CD14-positive monocyte (primary cell): Measurements from ENCODE around the gene ATP1A2. TPM values are rescaled to one million over a fixed set of nuclear protein-coding genes. Genes with fewer than 3 reads are reported as not detected.
"Not testable (repeated sequence)": the region's sequence is repeated elsewhere in the genome, so short reads cannot be mapped to it uniquely, and the experiment has no call there.

ENCODE experiments used
- DNase-seq, 3 donors: peaks; one replicate each; pipeline ENCODE4 v3.0.0-alpha.2; 2011 to 2022
- H2AFZ ChIP-seq: 2 replicates; pipeline ENCODE4 v1.6.0; 2012; ENCODE audit warnings: mild to moderate bottlenecking, low read depth, low read length, inconsistent platforms; ENCODE audit not compliant: insufficient read depth, poor library complexity, severe bottlenecking
- H3K27ac ChIP-seq, 2 donors: 1 replicate in 1 of 2; 2 replicates in 1 of 2; pipeline ENCODE4 v1.5.1; 2012 to 2013; ENCODE audit warnings: low read length in 2 of 2, control low read depth in 1 of 2, inconsistent platforms in 1 of 2, low read depth in 1 of 2, mild to moderate bottlenecking in 1 of 2
- H3K27me3 ChIP-seq, 2 donors: one replicate each; pipeline versions ENCODE4 v1.6.0 to v1.6.1; 2011 to 2013; ENCODE audit warnings: low read length in 2 of 2; ENCODE audit not compliant: control insufficient read depth in 2 of 2, insufficient read depth in 2 of 2
- H3K36me3 ChIP-seq, 2 donors: replicated peaks in 1 of 2; 1 replicate in 1 of 2; 2 replicates in 1 of 2; pipeline versions ENCODE4 v1.5.1 to v1.6.1; 2012 to 2013; ENCODE audit warnings: low read length in 2 of 2, control low read depth in 1 of 2, inconsistent platforms in 1 of 2, mild to moderate bottlenecking in 1 of 2; ENCODE audit not compliant: insufficient read depth in 2 of 2, control insufficient read depth in 1 of 2
- H3K4me1 ChIP-seq, 2 donors: 1 replicate in 1 of 2; 2 replicates in 1 of 2; pipeline versions ENCODE4 v1.5.1 to v1.6.1; 2012 to 2013; ENCODE audit warnings: low read length in 2 of 2, control low read depth in 1 of 2, inconsistent platforms in 1 of 2, mild to moderate bottlenecking in 1 of 2, moderate library complexity in 1 of 2; ENCODE audit not compliant: insufficient read depth in 2 of 2, control insufficient read depth in 1 of 2
- H3K4me2 ChIP-seq: replicated peaks from 2 replicates; pipeline ENCODE3; 2012; ENCODE audit warnings: low read length, moderate library complexity, mild to moderate bottlenecking; ENCODE audit not compliant: poor library complexity, severe bottlenecking; ENCODE audit errors: extremely low read depth
- H3K4me3 ChIP-seq, 3 experiments: fragments of 200-600 bp in 1 of 3; sonication (generic) in 1 of 3; replicated peaks in 1 of 3; 1 replicate in 2 of 3; 2 replicates in 1 of 3; pipeline ENCODE4 v1.5.1; 2011 to 2013; ENCODE audit warnings: low read length in 3 of 3, mild to moderate bottlenecking in 3 of 3, control low read depth in 2 of 3, low read depth in 2 of 3, inconsistent platforms in 1 of 3, moderate library complexity in 1 of 3
- H3K79me2 ChIP-seq: 2 replicates; pipeline ENCODE4 v1.6.0; 2012; ENCODE audit warnings: mild to moderate bottlenecking, control low read depth, inconsistent platforms, low read length, moderate library complexity; ENCODE audit not compliant: insufficient read depth
- H3K9ac ChIP-seq: 2 replicates; pipeline ENCODE4 v1.6.0; 2017; ENCODE audit warnings: low read length, mild to moderate bottlenecking; ENCODE audit not compliant: insufficient read depth, poor library complexity, severe bottlenecking
- H3K9me3 ChIP-seq, 2 donors: replicated peaks in 1 of 2; 1 replicate in 1 of 2; 2 replicates in 1 of 2; pipeline versions ENCODE4 v1.5.1 to v1.6.1; 2012 to 2013; ENCODE audit warnings: low read length in 2 of 2, control low read depth in 1 of 2; ENCODE audit not compliant: control insufficient read depth in 1 of 2, insufficient read depth in 1 of 2
- H4K20me1 ChIP-seq: 2 replicates; pipeline ENCODE4 v1.6.0; 2012; ENCODE audit warnings: mild to moderate bottlenecking, low read length, control low read depth, moderate library complexity; ENCODE audit not compliant: insufficient read depth
- H3K27ac Mint-ChIP-seq, 7 donors: one replicate each; pipeline ENCODE4 v1.8.0; 2020; ENCODE audit warnings: mild to moderate bottlenecking in 7 of 7, mixed read lengths in 7 of 7, moderate library complexity in 6 of 7, inconsistent platforms in 2 of 7
- H3K27me3 Mint-ChIP-seq, 3 donors: one replicate each; pipeline ENCODE4 v1.8.0; 2021 to 2022; ENCODE audit warnings: low read depth in 3 of 3, mild to moderate bottlenecking in 3 of 3, mixed read lengths in 3 of 3, moderate library complexity in 3 of 3, inconsistent platforms in 1 of 3
- H3K36me3 Mint-ChIP-seq, 2 donors: one replicate each; pipeline ENCODE4 v1.8.0; 2020; ENCODE audit warnings: mixed read lengths in 2 of 2, inconsistent platforms in 1 of 2, mild to moderate bottlenecking in 1 of 2
- H3K4me1 Mint-ChIP-seq: one replicate; pipeline ENCODE4 v1.8.0; 2020; ENCODE audit warnings: mild to moderate bottlenecking, mixed read lengths
- H3K4me3 Mint-ChIP-seq, 2 donors: one replicate each; pipeline ENCODE4 v1.8.0; 2020; ENCODE audit warnings: mild to moderate bottlenecking in 2 of 2, mixed read lengths in 2 of 2, moderate library complexity in 1 of 2
- H3K9me3 Mint-ChIP-seq, 7 donors: one replicate each; pipeline ENCODE4 v1.8.0; 2020 to 2022; ENCODE audit warnings: mixed read lengths in 7 of 7, mild to moderate bottlenecking in 6 of 7, moderate library complexity in 6 of 7, inconsistent platforms in 2 of 7
- WGBS: methylation state at CpG from one replicate; pipeline ENCODE4 v1.1.5; 2013; ENCODE audit warnings: missing lambda C conversion rate; ENCODE audit not compliant: insufficient coverage; 5-methylcytosine and 5-hydroxymethylcytosine counted together
- intact Hi-C, 2 donors: fragments of 100-400 bp; cut with micrococcal nuclease; formaldehyde crosslinking; loops; one replicate each; pipeline versions ENCODE4 v1.15.0 to v1.15.1; 2023
- polyA plus RNA-seq, 3 donors: library from polyadenylated mRNA; depleted of rRNA in 1 of 3; unstranded in 2 of 3; stranded (reverse) in 1 of 3; fragments of 300-500 nt in 2 of 3; fragments of >200 nt in 1 of 3; fragmentation: Illumina TruSeq in 2 of 3; gene quantifications; 1 replicate in 2 of 3; 2 replicates in 1 of 3; pipeline ENCODE4 v1.2.3, GENCODE V29; 2012 to 2021
- TF ChIP-seq, protein P1 (sequence below): fragments of 200-600 bp; IDR thresholded peaks from one replicate; pipeline ENCODE4 v1.8.0; 2022; ENCODE audit warnings: antibody characterized with exemption, mild to moderate bottlenecking

ATP1A2 gene
- polyA plus RNA-seq, 3 donors: 0.03 TPM; not detected in 2

DNA sequence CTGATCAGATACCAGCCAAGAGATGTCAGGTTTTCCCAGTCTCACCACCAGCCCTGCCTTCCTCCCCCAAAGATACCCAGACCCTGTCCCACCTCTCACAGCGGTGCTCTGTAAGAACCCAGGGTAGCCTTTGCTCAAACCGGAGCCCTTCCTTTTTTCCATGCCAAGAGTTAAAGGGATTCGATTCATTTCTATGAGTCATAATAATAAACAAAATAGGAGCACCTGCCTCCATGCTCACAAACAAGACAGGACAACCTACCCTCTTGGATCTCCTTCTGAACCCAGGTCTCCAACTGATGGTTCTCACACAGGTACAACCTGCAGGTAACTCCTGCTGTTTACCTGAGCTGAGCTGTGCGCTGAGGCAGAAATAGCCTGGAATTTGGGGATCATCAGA lies 5.9 kb upstream of the ATP1A2 start:
- H4K20me1 ChIP-seq: no peaks in the 10 kb centered on the region
- H3K36me3 ChIP-seq: no peaks in the 10 kb centered on the region
- H3K9ac ChIP-seq: no peak overlapping the region
- WGBS: 100% methylated on average over 3 of the region's 4 CpGs
- Mint-ChIP-seq H3K36me3 (no peaks in the 10 kb centered on the region), H3K27ac (no peak overlapping the region), H3K27me3 (peaks cover 8 to 16% (median 8%) of the 10 kb centered on the region in 3 donors), H3K9me3 (peaks cover 0 to 3% (median 0%) of the 10 kb centered on the region in 7 donors), H3K4me3 (no peak overlapping the region), H3K4me1 (peaks cover 15% of the 10 kb centered on the region)
- H3K4me3 ChIP-seq: no peak overlapping the region
- no peaks in the 10 kb centered on the region for H3K9me3 ChIP-seq
- DNase-seq: no peak
- no peaks in the 10 kb centered on the region for H3K27me3 ChIP-seq
- H3K27ac ChIP-seq: no peak overlapping the region
- intact Hi-C loops: loop anchor here in 1 of 2 donors (10.0 kb wide), 3 partner anchors 85 to 175 kb away; partner anchors contain the start of genes CASQ1 and PEX19
- TF ChIP-seq, protein P1, sequence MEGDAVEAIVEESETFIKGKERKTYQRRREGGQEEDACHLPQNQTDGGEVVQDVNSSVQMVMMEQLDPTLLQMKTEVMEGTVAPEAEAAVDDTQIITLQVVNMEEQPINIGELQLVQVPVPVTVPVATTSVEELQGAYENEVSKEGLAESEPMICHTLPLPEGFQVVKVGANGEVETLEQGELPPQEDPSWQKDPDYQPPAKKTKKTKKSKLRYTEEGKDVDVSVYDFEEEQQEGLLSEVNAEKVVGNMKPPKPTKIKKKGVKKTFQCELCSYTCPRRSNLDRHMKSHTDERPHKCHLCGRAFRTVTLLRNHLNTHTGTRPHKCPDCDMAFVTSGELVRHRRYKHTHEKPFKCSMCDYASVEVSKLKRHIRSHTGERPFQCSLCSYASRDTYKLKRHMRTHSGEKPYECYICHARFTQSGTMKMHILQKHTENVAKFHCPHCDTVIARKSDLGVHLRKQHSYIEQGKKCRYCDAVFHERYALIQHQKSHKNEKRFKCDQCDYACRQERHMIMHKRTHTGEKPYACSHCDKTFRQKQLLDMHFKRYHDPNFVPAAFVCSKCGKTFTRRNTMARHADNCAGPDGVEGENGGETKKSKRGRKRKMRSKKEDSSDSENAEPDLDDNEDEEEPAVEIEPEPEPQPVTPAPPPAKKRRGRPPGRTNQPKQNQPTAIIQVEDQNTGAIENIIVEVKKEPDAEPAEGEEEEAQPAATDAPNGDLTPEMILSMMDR: no peak
- H3K4me2 ChIP-seq: no peak overlapping the region
- no peak overlapping the region for H2AFZ ChIP-seq
- H3K79me2 ChIP-seq: no peaks in the 10 kb centered on the region
- H3K4me1 ChIP-seq: peaks cover 9 to 20% of the 10 kb centered on the region in 2 donors

DNA sequence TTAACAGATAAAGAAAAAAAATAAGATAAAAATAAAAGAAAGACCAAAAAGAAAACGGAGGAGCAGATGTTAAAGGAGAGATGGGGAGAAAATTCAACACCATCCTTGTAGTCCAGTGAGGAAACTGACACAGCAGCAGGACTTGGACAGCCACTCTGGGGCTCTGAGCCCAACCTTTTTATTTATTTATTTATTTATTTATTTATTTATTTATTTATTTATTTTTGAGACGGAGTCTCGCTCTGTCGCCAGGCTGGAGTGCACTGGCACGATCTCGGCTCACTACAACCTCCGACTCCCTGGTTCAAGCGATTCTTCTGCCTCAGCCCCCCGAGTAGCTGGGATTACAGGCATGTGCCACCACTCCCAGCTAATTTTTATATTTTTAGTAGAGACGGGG lies 4.1 kb upstream of the ATP1A2 start:
- H3K27ac Mint-ChIP-seq, intact Hi-C loops, H3K9me3 Mint-ChIP-seq, H3K36me3 ChIP-seq, DNase-seq, H3K27ac ChIP-seq, H3K27me3 ChIP-seq, H2AFZ ChIP-seq, H3K36me3 Mint-ChIP-seq, H3K4me2 ChIP-seq, H3K4me3 ChIP-seq, H3K4me1 ChIP-seq, H4K20me1 ChIP-seq, H3K4me1 Mint-ChIP-seq, H3K9ac ChIP-seq, H3K79me2 ChIP-seq, H3K4me3 Mint-ChIP-seq, H3K9me3 ChIP-seq: not testable (repeated sequence)
- H3K27me3 Mint-ChIP-seq: peaks cover 7 to 15% (median 12%) of the 10 kb centered on the region in 3 donors
- no CpG with 5 or more reads among the region's 10 CpGs for WGBS
